K562 (cell line): Measurements from ENCODE around the gene TSPAN15. TPM values are rescaled to one million over a fixed set of nuclear protein-coding genes. Genes with fewer than 3 reads are reported as not detected.

Experiments
- ARID4B ChIP-seq: sonication (generic); formaldehyde crosslinking; IDR thresholded peaks from 2 replicates; pipeline ENCODE4 v1.8.0; 2022; ENCODE audit warnings: mild to moderate bottlenecking, missing genetic modification reagents
- ATF4 ChIP-seq: fragments of 450-650 bp; formaldehyde crosslinking; IDR thresholded peaks from 2 replicates; pipeline ENCODE4 v1.4.0; 2022; ENCODE audit warnings: mild to moderate bottlenecking, moderate library complexity
- DIDO1 ChIP-seq: fragments of 450-650 bp; IDR thresholded peaks from 2 replicates; pipeline ENCODE4 v1.6.1; 2016; ENCODE audit warnings: low read depth, missing biosample characterization, missing genetic modification characterization
- DNMT1 ChIP-seq: fragments of 450-650 bp; IDR thresholded peaks from 2 replicates; pipeline ENCODE4 v1.6.1; 2016; ENCODE audit warnings: antibody characterized with exemption, mild to moderate bottlenecking
- ELK1 ChIP-seq: sonication (generic); formaldehyde crosslinking; IDR thresholded peaks from 2 replicates; pipeline ENCODE4 v1.8.1; 2022; ENCODE audit warnings: missing genetic modification reagents
- ETS2 ChIP-seq: IDR thresholded peaks from 2 replicates; pipeline ENCODE4 v1.6.1; 2016; ENCODE audit warnings: borderline replicate concordance, missing genetic modification characterization, mild to moderate bottlenecking, moderate library complexity, missing compliant biosample characterization; ENCODE audit not compliant: poor library complexity, severe bottlenecking
- EWSR1 ChIP-seq: fragments of 450-650 bp; IDR thresholded peaks from 2 replicates; pipeline ENCODE4 v1.6.1; 2018; ENCODE audit warnings: borderline replicate concordance, mild to moderate bottlenecking, low read depth, moderate library complexity; ENCODE audit not compliant: partially characterized antibody
- FOXJ2 ChIP-seq: fragments of 200-800 bp; sonication (Bioruptor generic); IDR thresholded peaks from 2 replicates; pipeline ENCODE4 v1.6.1; 2016; ENCODE audit warnings: missing genetic modification characterization, missing compliant biosample characterization
- HNRNPK ChIP-seq: fragments of 200-400 bp; formaldehyde crosslinking; IDR thresholded peaks from one replicate; pipeline ENCODE4 v1.6.1; 2018; ENCODE audit warnings: mild to moderate bottlenecking, low read depth, low read length; ENCODE audit not compliant: poor library complexity, severe bottlenecking
- KDM5B ChIP-seq: fragments of 200-600 bp; sonication (generic); IDR thresholded peaks from 2 replicates; pipeline ENCODE4 v1.6.1; 2012; ENCODE audit warnings: low read depth, mild to moderate bottlenecking, moderate library complexity, low read length, control low read depth, inconsistent platforms; ENCODE audit not compliant: insufficient replicate concordance
- MAZ ChIP-seq, 2 experiments: fragments of 450-650 bp in 1 of 2; sonication (generic) in 1 of 2; formaldehyde crosslinking; IDR thresholded peaks in 1 of 2; conservative IDR thresholded peaks in 1 of 2; 2 replicates each; pipeline versions ENCODE4 v1.4.0 to v1.5.0; 2020; ENCODE audit warnings: mild to moderate bottlenecking in 1 of 2, missing genetic modification reagents in 1 of 2
- MCM5 ChIP-seq: fragments of 450-650 bp; IDR thresholded peaks from 2 replicates; pipeline ENCODE4 v1.6.1; 2016; ENCODE audit warnings: low read depth
- PKNOX1 ChIP-seq: fragments of 450-650 bp; IDR thresholded peaks from 2 replicates; pipeline ENCODE4 v1.6.1; 2016
- SMC3 ChIP-seq: conservative IDR thresholded peaks from 2 replicates; pipeline ENCODE4 v1.6.1; 2011; ENCODE audit warnings: low read depth, low read length, improper control_type of control experiment; ENCODE audit not compliant: insufficient read depth
- SP2 ChIP-seq: IDR thresholded peaks from 2 replicates; pipeline ENCODE4 v1.6.1; 2011; ENCODE audit warnings: mild to moderate bottlenecking, low read depth, low read length, moderate library complexity; ENCODE audit not compliant: poor library complexity, severe bottlenecking; ENCODE audit errors: extremely low read depth
- TCF3 ChIP-seq: sonication (generic); formaldehyde crosslinking; IDR thresholded peaks from 2 replicates; pipeline ENCODE4 v1.4.0; 2020; ENCODE audit warnings: mild to moderate bottlenecking, missing genetic modification reagents
- ZNF395 ChIP-seq: fragments of 200-800 bp; sonication (Bioruptor generic); IDR thresholded peaks from 2 replicates; pipeline ENCODE4 v1.6.1; 2017; ENCODE audit warnings: missing genetic modification characterization, missing compliant biosample characterization
- ZNF431 ChIP-seq: sonication (generic); formaldehyde crosslinking; IDR thresholded peaks from 2 replicates; pipeline ENCODE4 v1.8.0; 2022; ENCODE audit warnings: mild to moderate bottlenecking, missing genetic modification reagents
- ZNF561 ChIP-seq: fragments of 450-650 bp; formaldehyde crosslinking; conservative IDR thresholded peaks from 2 replicates; pipeline ENCODE4 v1.4.0; 2020; ENCODE audit warnings: mild to moderate bottlenecking, moderate library complexity
- polyA plus RNA-seq, 8 experiments: library from polyadenylated mRNA; depleted of rRNA in 4 of 8; stranded (reverse) in 5 of 8; unstranded in 3 of 8; fragments of >200 nt; fragmentation: Nextera tagmentation in 2 of 8; fragmentation: Illumina TruSeq in 1 of 8; extraction: Ambion mirVana in 2 of 8; extraction: Trizol in 1 of 8; gene quantifications; 2 replicates each; pipeline versions ENCODE4 v1.2.1 to v1.2.3, GENCODE V29; 2011 to 2014; ENCODE audit warnings: inconsistent platforms in 1 of 8, missing spikeins in 1 of 8
- total RNA-seq, 7 experiments: library from RNA; depleted of rRNA in 6 of 7; stranded (reverse); fragments of >200 nt in 6 of 7; fragmentation: Illumina TruSeq in 2 of 7; extraction: Trizol in 2 of 7; gene quantifications; 2 replicates each; pipeline versions ENCODE4 v1.2.1 to v1.2.3, GENCODE V29; 2011 to 2021; ENCODE audit warnings: low replicate concordance in 1 of 7

Gene TSPAN15
- total and polyA plus RNA-seq, 9 of the 15 experiments (the other 6 are each of a cell fraction or from before 2014, with no cell fraction given): 0.33 to 1.0 (median 0.45) TPM; not detected in 2

- TF ChIP-seq ATF4 (CRISPR knock-in tag): no peak
- no peak for TF ChIP-seq DNMT1
- TF ChIP-seq ZNF395 (CRISPR knock-in tag): no peak
- no peak for TF ChIP-seq ELK1
- TF ChIP-seq KDM5B: no peak
- no peak for TF ChIP-seq ARID4B (CRISPR knock-in tag)
- no peak; a peak in 1 of 4 replicates for TF ChIP-seq MAZ (CRISPR knock-in tag; conservative IDR thresholded peaks at IDR 0.05 in 1 of 2, IDR thresholded peaks at IDR 0.05 in 1 of 2)
- TF ChIP-seq ZNF431 (CRISPR knock-in tag): no peak
- TF ChIP-seq SMC3: no peak
- TF ChIP-seq DIDO1: no peak
- peak; percentile 57; the same call in 1 of the 2 replicates for TF ChIP-seq FOXJ2 (tag)
- TF ChIP-seq EWSR1: no peak
- no peak for TF ChIP-seq HNRNPK
- no peak; the same call in 1 of the 2 replicates for TF ChIP-seq PKNOX1
- TF ChIP-seq TCF3: no peak
- TF ChIP-seq ZNF561: no peak
- TF ChIP-seq ETS2 (tag): no peak
- no peak for TF ChIP-seq SP2
- no peak for TF ChIP-seq MCM5
These were observed 4.6 kb upstream of the TSPAN15 start (continued) for GRCh38 chr10:69446650-69447151.
